CD14-positive monocyte (primary cell): ENCODE results near the gene ZNF418. TPM values are rescaled to one million over a fixed set of nuclear protein-coding genes. Genes with fewer than 3 reads are reported as not detected.

Experiments
- DNase-seq, 3 donors: peaks; one replicate each; pipeline ENCODE4 v3.0.0-alpha.2; 2011 to 2022
- H2AFZ ChIP-seq: 2 replicates; pipeline ENCODE4 v1.6.0; 2012; ENCODE audit warnings: mild to moderate bottlenecking, low read depth, low read length, inconsistent platforms; ENCODE audit not compliant: insufficient read depth, poor library complexity, severe bottlenecking
- H3K27ac ChIP-seq, 2 donors: 1 replicate in 1 of 2; 2 replicates in 1 of 2; pipeline ENCODE4 v1.5.1; 2012 to 2013; ENCODE audit warnings: low read length in 2 of 2, control low read depth in 1 of 2, inconsistent platforms in 1 of 2, low read depth in 1 of 2, mild to moderate bottlenecking in 1 of 2
- H3K27me3 ChIP-seq, 2 donors: one replicate each; pipeline versions ENCODE4 v1.6.0 to v1.6.1; 2011 to 2013; ENCODE audit warnings: low read length in 2 of 2; ENCODE audit not compliant: control insufficient read depth in 2 of 2, insufficient read depth in 2 of 2
- H3K36me3 ChIP-seq, 2 donors: replicated peaks in 1 of 2; 1 replicate in 1 of 2; 2 replicates in 1 of 2; pipeline versions ENCODE4 v1.5.1 to v1.6.1; 2012 to 2013; ENCODE audit warnings: low read length in 2 of 2, control low read depth in 1 of 2, inconsistent platforms in 1 of 2, mild to moderate bottlenecking in 1 of 2; ENCODE audit not compliant: insufficient read depth in 2 of 2, control insufficient read depth in 1 of 2
- H3K4me1 ChIP-seq, 2 donors: 1 replicate in 1 of 2; 2 replicates in 1 of 2; pipeline versions ENCODE4 v1.5.1 to v1.6.1; 2012 to 2013; ENCODE audit warnings: low read length in 2 of 2, control low read depth in 1 of 2, inconsistent platforms in 1 of 2, mild to moderate bottlenecking in 1 of 2, moderate library complexity in 1 of 2; ENCODE audit not compliant: insufficient read depth in 2 of 2, control insufficient read depth in 1 of 2
- H3K4me2 ChIP-seq: replicated peaks from 2 replicates; pipeline ENCODE3; 2012; ENCODE audit warnings: low read length, moderate library complexity, mild to moderate bottlenecking; ENCODE audit not compliant: poor library complexity, severe bottlenecking; ENCODE audit errors: extremely low read depth
- H3K4me3 ChIP-seq, 3 experiments: fragments of 200-600 bp in 1 of 3; sonication (generic) in 1 of 3; replicated peaks in 1 of 3; 1 replicate in 2 of 3; 2 replicates in 1 of 3; pipeline ENCODE4 v1.5.1; 2011 to 2013; ENCODE audit warnings: low read length in 3 of 3, mild to moderate bottlenecking in 3 of 3, control low read depth in 2 of 3, low read depth in 2 of 3, inconsistent platforms in 1 of 3, moderate library complexity in 1 of 3
- H3K79me2 ChIP-seq: 2 replicates; pipeline ENCODE4 v1.6.0; 2012; ENCODE audit warnings: mild to moderate bottlenecking, control low read depth, inconsistent platforms, low read length, moderate library complexity; ENCODE audit not compliant: insufficient read depth
- H3K9ac ChIP-seq: 2 replicates; pipeline ENCODE4 v1.6.0; 2017; ENCODE audit warnings: low read length, mild to moderate bottlenecking; ENCODE audit not compliant: insufficient read depth, poor library complexity, severe bottlenecking
- H3K9me3 ChIP-seq, 2 donors: replicated peaks in 1 of 2; 1 replicate in 1 of 2; 2 replicates in 1 of 2; pipeline versions ENCODE4 v1.5.1 to v1.6.1; 2012 to 2013; ENCODE audit warnings: low read length in 2 of 2, control low read depth in 1 of 2; ENCODE audit not compliant: control insufficient read depth in 1 of 2, insufficient read depth in 1 of 2
- H4K20me1 ChIP-seq: 2 replicates; pipeline ENCODE4 v1.6.0; 2012; ENCODE audit warnings: mild to moderate bottlenecking, low read length, control low read depth, moderate library complexity; ENCODE audit not compliant: insufficient read depth
- H3K27ac Mint-ChIP-seq, 7 donors: one replicate each; pipeline ENCODE4 v1.8.0; 2020; ENCODE audit warnings: mild to moderate bottlenecking in 7 of 7, mixed read lengths in 7 of 7, moderate library complexity in 6 of 7, inconsistent platforms in 2 of 7
- H3K27me3 Mint-ChIP-seq, 3 donors: one replicate each; pipeline ENCODE4 v1.8.0; 2021 to 2022; ENCODE audit warnings: low read depth in 3 of 3, mild to moderate bottlenecking in 3 of 3, mixed read lengths in 3 of 3, moderate library complexity in 3 of 3, inconsistent platforms in 1 of 3
- H3K36me3 Mint-ChIP-seq, 2 donors: one replicate each; pipeline ENCODE4 v1.8.0; 2020; ENCODE audit warnings: mixed read lengths in 2 of 2, inconsistent platforms in 1 of 2, mild to moderate bottlenecking in 1 of 2
- H3K4me1 Mint-ChIP-seq: one replicate; pipeline ENCODE4 v1.8.0; 2020; ENCODE audit warnings: mild to moderate bottlenecking, mixed read lengths
- H3K4me3 Mint-ChIP-seq, 2 donors: one replicate each; pipeline ENCODE4 v1.8.0; 2020; ENCODE audit warnings: mild to moderate bottlenecking in 2 of 2, mixed read lengths in 2 of 2, moderate library complexity in 1 of 2
- H3K9me3 Mint-ChIP-seq, 7 donors: one replicate each; pipeline ENCODE4 v1.8.0; 2020 to 2022; ENCODE audit warnings: mixed read lengths in 7 of 7, mild to moderate bottlenecking in 6 of 7, moderate library complexity in 6 of 7, inconsistent platforms in 2 of 7
- WGBS: methylation state at CpG from one replicate; pipeline ENCODE4 v1.1.5; 2013; ENCODE audit warnings: missing lambda C conversion rate; ENCODE audit not compliant: insufficient coverage; 5-methylcytosine and 5-hydroxymethylcytosine counted together
- intact Hi-C, 2 donors: fragments of 100-400 bp; cut with micrococcal nuclease; formaldehyde crosslinking; loops; one replicate each; pipeline versions ENCODE4 v1.15.0 to v1.15.1; 2023
- polyA plus RNA-seq, 3 donors: library from polyadenylated mRNA; depleted of rRNA in 1 of 3; unstranded in 2 of 3; stranded (reverse) in 1 of 3; fragments of 300-500 nt in 2 of 3; fragments of >200 nt in 1 of 3; fragmentation: Illumina TruSeq in 2 of 3; gene quantifications; 1 replicate in 2 of 3; 2 replicates in 1 of 3; pipeline ENCODE4 v1.2.3, GENCODE V29; 2012 to 2021
- TF ChIP-seq, protein P1 (sequence below): fragments of 200-600 bp; IDR thresholded peaks from one replicate; pipeline ENCODE4 v1.8.0; 2022; ENCODE audit warnings: antibody characterized with exemption, mild to moderate bottlenecking

ZNF418 gene
- polyA plus RNA-seq, 3 donors, result 0.74 to 1.4 TPM; not detected in 1

- Histone ChIP-seq H3K9ac (no peak overlapping the region), H3K36me3 (peaks cover 21 to 41% of the 10 kb centered on the region in 2 donors), H4K20me1 (no peaks in the 10 kb centered on the region), H2AFZ (no peak overlapping the region), H3K4me1 (peaks cover 15 to 17% of the 10 kb centered on the region in 2 donors), H3K4me3 (no peak overlapping the region), H3K27ac (no peak overlapping the region), H3K27me3 (no peaks in the 10 kb centered on the region), H3K9me3 (peaks cover 0 to 25% of the 10 kb centered on the region in 2 donors), H3K4me2 (no peak overlapping the region), H3K79me2 (peaks cover 37% of the 10 kb centered on the region)
- H3K36me3 Mint-ChIP-seq, result peaks cover 39 to 59% of the 10 kb centered on the region in 2 donors
- peak overlapping the region in 1 of 7 donors; percentile 51 for H3K27ac Mint-ChIP-seq
- H3K9me3 Mint-ChIP-seq, result peaks cover 2 to 56% (median 39%) of the 10 kb centered on the region in 7 donors
- TF ChIP-seq, protein P1, sequence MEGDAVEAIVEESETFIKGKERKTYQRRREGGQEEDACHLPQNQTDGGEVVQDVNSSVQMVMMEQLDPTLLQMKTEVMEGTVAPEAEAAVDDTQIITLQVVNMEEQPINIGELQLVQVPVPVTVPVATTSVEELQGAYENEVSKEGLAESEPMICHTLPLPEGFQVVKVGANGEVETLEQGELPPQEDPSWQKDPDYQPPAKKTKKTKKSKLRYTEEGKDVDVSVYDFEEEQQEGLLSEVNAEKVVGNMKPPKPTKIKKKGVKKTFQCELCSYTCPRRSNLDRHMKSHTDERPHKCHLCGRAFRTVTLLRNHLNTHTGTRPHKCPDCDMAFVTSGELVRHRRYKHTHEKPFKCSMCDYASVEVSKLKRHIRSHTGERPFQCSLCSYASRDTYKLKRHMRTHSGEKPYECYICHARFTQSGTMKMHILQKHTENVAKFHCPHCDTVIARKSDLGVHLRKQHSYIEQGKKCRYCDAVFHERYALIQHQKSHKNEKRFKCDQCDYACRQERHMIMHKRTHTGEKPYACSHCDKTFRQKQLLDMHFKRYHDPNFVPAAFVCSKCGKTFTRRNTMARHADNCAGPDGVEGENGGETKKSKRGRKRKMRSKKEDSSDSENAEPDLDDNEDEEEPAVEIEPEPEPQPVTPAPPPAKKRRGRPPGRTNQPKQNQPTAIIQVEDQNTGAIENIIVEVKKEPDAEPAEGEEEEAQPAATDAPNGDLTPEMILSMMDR, result no peak
- H3K4me1 Mint-ChIP-seq, result peaks cover 21% of the 10 kb centered on the region
- WGBS, result 100% methylated on average over 1 of the region's 3 CpGs
- intact Hi-C loops, result loop anchor here (10.0 kb wide), 2 partner anchors 150 to 240 kb away; partner anchors contain the start of genes ZNF329 (in 1 of the 2) and ZNF586 (in 1 of the 2)
- H3K4me3 Mint-ChIP-seq, result no peak overlapping the region
- no peak for DNase-seq
- H3K27me3 Mint-ChIP-seq, result peaks cover 0 to 4% (median 0%) of the 10 kb centered on the region in 3 donors
These were observed 20.7 kb downstream of the ZNF418 start for GRCh38 chr19:57914531-57914930.

DNA sequence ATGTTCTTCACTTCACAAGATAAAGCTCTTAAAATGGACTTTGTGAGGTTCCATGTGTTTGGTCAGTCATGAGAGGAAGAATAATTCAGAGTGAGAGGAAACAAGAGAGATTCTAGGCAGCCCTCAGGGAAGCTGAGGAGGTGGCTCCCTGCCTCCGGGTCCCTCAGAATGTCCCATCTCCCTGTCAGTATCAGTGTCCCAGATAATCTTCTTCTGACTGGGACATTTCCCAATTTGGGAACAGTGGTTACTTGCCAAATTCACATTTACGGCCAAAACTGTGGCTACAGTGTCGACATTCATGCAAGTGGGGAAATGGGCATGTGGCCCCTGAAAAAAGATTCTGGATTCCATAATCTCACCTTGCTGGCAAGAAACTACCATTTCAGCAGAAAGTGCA lies 27.8 kb downstream of the ZNF418 start:
- Histone ChIP-seq H3K9me3 (peaks cover 3 to 32% of the 10 kb centered on the region in 2 donors), H3K4me2 (no peak overlapping the region), H3K36me3 (peaks cover 25 to 54% of the 10 kb centered on the region in 2 donors), H3K27me3 (no peaks in the 10 kb centered on the region), H3K4me3 (no peak overlapping the region), H3K79me2 (peaks cover 4% of the 10 kb centered on the region), H4K20me1 (no peaks in the 10 kb centered on the region), H2AFZ (no peak overlapping the region), H3K4me1 (no peaks in the 10 kb centered on the region), H3K9ac (no peak overlapping the region), H3K27ac (no peak overlapping the region)
- Mint-ChIP-seq H3K27ac (no peak overlapping the region), H3K9me3 (peaks cover 0 to 32% (median 20%) of the 10 kb centered on the region in 7 donors), H3K36me3 (peaks cover 46 to 60% of the 10 kb centered on the region in 2 donors), H3K27me3 (no peaks in the 10 kb centered on the region), H3K4me1 (peaks cover 7% of the 10 kb centered on the region), H3K4me3 (no peak overlapping the region)
- 83% methylated on average over 1 of the region's 3 CpGs for WGBS
- DNase-seq, result no peak
- TF ChIP-seq, protein P1, result no peak
- intact Hi-C loops, result no loop called here
